HG02571 (cell line): ENCODE results near the gene LRRC23.
"Not testable (repeated sequence)": the region's sequence is repeated elsewhere in the genome, so short reads cannot be mapped to it uniquely, and the experiment has no call there.

Experiments used
- ATAC-seq: cut with Tn5 transposase; IDR thresholded peaks from one replicate; pipeline ENCODE4 v1.9.1; 2021; ENCODE audit warnings: mild to moderate bottlenecking, moderate library complexity; ENCODE audit not compliant: unreplicated experiment

LRRC23 gene

DNA sequence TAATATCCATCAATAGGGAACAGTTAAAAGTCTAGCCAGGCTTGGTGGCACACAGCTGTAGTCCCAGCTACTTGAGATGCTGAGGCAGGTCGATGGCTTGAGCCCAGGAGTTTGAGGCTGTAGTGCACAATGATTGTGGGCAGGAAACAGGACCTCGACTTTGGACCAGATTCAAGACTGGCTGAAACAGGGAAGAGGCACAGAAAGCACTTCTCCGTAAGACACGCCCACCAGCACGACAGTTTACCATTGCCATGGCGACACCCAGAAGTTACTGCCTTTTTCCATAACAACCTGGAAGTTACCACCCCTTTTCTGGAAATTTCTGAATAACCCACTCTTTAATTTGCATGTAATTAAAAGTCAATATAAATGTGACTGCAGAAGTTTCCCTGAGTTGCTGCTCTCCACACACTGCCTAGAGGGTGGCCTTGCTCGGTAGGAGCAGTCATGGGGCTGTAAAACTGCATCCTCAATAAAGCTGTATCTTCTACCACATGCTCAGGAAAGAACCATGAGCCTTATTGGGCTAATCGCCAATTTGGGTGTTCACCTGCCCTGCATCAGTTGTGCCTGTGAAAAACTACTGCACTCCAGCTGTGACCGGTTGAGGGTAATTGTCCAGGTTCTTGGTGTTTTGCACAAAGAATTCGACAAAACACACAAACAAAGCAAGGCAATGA, 4.6 kb upstream of the LRRC23 start:
- no peak for ATAC-seq

DNA sequence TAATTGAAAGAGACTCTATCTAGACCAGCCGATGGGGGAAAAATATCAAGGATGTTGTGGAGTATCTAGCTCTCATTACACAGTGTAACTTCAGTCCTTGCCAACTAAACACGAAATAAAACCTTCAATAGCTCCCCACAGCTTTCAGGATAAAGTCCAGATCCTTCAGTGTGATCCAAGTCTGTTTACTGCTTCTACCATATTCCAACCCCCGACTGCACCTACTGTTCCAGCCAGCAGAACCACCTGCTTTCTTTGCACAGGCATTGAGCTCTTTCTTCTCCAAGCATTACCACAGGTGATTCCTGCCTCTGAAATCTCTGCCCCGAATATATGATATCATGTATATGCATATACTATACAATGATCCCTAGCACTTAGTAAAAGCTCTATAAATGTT, 2.2 kb upstream of the LRRC23 start:
- ATAC-seq, result no peak

GRCh38 chr12:6903722-6904121, 900 bp upstream of the LRRC23 start:
- ATAC-seq, result no peak

GRCh38 chr12:6905414-6906040, 905 bp downstream of the LRRC23 start:
- no peak for ATAC-seq

- ATAC-seq, result not testable (repeated sequence)
Observed at GRCh38 chr12:6908141-6908540, 3.5 kb downstream of the LRRC23 start.

DNA sequence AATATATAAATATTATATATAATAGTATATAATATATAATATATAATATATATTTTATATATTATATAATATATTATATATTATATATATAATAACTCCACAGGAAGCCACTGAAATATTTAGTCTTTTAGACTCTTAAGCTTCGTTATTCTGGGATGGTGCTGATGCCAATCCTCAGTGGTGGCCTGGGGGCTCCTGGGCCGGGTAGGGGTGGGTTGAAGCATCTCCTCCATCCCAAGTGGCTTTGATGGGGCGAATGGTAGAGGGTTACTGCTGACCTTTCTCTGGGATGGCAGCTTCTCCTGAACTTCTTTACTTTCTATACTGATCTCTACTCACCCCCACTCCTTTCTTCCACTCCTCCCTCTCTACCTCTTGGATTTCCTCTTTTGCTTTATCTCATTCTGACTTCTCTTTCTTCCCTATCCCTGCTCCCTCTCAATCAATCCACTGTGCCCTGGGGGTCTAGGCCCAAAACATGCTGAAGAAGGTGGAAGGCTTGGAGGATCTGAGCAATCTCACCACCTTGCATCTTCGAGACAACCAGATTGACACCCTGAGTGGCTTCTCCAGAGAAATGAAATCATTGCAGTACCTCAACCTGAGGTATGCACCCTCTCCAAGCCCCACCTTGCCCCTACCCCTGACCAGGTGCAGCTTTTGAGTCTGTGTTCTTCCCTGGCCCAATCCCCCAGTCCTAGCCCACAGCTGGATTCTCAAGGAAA, 5.0 kb downstream of the LRRC23 start:
- ATAC-seq, result no peak

DNA sequence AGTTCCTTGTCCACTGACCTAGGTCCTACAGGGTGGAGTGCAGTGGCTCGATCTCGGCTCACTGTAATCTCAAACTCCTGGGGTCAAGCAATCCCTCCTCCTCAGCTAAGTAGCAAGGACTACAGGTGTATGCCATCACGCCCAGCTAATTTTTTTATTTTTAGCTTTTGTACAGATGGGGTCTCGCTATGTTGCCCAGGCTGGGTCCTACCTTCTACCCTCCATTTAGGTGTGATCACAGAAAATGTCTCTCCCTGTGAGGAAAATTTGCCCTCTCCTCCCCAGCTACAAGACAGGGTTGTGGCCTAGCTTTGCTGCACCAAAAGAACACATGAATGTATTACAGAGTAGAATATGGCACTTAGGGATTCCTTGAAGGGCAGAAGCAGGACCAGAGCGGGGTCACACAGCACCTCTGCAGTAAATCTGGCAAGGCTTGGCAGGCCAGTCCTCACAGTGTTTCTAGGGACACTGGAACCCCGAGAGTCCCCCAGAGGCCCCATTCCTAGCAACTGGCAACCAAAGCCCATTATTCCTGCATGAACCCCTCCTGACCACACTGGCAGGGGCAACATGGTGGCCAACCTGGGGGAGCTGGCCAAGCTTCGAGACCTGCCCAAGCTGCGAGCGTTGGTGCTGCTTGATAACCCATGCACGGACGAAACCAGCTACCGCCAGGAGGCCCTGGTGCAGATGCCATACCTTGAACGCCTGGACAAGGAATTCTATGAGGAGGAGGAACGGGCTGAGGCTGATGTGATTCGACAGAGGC, 7.7 kb downstream of the LRRC23 start:
- ATAC-seq, result no peak

- peak; percentile 66 for ATAC-seq
Observed at GRCh38 chr12:6914246-6914946, 9.8 kb downstream of the LRRC23 start, which contains the start of gene ENO2. ENO2 (plus strand) TSS chr12:6914580; CDS start chr12:6915833, 1,253 bp downstream.

GRCh38 chr12:6914947-6915788, 10.5 kb downstream of the LRRC23 start:
- peak; percentile 10 for ATAC-seq

DNA sequence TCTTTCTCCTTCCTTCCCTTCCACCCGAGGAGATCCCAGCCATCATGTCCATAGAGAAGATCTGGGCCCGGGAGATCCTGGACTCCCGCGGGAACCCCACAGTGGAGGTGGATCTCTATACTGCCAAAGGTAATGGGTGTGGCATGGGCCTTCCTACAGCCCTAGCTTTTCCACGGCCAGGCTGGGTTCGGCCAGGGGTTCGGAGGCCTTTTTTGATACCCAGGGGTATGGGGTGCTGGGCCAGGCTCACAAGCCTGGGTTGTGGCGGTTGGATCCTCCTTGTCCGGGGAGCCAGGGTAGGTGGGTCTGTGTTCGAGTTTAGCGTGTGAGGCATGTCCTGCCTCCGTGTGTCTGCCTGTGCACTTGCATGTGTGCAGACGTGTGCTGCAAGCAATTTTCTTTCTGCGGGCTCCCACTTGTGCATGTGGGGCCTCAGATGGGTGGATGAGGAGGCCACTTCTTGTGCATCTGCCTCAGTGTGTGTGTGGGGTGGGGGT, 11.2 kb downstream of the LRRC23 start:
- ATAC-seq, result no peak

DNA sequence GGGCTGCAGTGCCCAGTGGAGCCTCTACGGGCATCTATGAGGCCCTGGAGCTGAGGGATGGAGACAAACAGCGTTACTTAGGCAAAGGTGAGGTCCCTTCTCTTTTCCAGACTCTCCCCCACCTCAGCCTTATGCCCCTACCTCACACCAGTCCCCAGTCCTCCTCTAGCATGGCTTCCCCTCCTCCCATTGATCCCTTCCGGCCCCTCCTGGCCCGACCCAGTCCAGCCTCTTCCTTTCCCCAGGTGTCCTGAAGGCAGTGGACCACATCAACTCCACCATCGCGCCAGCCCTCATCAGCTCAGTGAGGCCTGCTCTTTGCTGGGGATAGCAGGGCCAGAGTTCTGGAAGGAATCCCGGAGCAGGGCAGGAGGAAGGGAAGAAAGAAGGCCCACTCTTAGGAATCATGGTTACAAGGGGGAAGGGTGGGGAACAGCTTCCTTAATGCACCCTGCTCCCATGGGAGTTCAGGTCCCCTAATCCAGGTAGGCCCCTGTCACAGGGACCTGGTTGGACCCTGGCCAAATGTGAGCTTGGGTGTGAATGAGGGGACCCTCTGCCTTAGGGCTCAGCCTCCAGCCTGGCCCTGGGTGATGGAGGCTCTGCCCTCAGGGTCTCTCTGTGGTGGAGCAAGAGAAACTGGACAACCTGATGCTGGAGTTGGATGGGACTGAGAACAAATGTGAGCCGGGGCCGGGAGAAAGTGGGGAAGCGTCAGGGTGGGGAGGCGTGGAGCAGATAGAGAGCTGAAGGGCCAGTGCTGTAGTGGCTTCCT, 12.0 kb downstream of the LRRC23 start:
- ATAC-seq, result no peak

DNA sequence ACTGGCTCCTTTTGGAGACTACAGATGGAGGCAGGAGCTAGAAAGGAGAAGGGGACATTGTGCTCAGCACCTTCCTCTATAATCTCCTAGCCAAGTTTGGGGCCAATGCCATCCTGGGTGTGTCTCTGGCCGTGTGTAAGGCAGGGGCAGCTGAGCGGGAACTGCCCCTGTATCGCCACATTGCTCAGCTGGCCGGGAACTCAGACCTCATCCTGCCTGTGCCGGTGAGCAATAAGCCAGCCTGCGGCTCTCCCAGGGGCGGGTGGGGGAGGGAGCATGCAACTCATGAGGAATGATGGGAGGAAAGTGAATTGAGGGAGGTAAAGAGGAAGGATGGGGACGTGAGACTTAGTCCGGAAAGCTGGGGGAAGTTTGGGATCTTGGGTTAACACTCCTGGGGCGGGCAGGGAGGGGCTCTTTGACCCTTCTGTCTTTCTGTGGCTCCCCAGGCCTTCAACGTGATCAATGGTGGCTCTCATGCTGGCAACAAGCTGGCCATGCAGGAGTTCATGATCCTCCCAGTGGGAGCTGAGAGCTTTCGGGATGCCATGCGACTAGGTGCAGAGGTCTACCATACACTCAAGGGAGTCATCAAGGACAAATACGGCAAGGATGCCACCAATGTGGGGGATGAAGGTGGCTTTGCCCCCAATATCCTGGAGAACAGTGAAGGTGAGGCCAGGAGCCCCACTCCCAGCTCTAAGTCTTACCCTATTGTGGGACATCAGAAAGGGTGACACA, 13.0 kb downstream of the LRRC23 start:
- no peak for ATAC-seq

DNA sequence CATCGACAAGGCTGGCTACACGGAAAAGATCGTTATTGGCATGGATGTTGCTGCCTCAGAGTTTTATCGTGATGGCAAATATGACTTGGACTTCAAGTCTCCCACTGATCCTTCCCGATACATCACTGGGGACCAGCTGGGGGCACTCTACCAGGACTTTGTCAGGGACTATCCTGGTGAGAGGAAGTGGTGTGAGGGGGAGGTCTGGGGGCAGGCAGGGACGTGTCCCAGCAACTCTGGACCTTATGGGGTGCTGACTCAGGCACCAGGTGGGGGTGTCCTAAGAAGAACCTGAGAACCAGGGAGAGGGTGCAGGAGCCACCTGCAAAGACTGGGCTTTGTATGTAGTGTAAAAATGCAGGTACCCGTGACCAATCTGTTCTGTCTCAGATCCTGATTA, 15.0 kb downstream of the LRRC23 start:
- no peak for ATAC-seq

DNA sequence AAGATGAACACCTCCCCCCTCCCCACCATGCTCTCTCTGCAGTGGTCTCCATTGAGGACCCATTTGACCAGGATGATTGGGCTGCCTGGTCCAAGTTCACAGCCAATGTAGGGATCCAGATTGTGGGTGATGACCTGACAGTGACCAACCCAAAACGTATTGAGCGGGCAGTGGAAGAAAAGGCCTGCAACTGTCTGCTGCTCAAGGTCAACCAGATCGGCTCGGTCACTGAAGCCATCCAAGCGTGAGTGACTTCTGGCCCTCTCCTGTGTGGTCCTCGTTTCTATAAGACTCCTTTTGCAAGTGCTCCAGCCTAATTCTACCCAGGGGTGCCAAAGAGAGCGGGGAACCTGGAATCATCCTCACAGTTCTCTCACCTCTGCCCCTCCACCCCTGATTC, 16.9 kb downstream of the LRRC23 start:
- ATAC-seq, result no peak

DNA sequence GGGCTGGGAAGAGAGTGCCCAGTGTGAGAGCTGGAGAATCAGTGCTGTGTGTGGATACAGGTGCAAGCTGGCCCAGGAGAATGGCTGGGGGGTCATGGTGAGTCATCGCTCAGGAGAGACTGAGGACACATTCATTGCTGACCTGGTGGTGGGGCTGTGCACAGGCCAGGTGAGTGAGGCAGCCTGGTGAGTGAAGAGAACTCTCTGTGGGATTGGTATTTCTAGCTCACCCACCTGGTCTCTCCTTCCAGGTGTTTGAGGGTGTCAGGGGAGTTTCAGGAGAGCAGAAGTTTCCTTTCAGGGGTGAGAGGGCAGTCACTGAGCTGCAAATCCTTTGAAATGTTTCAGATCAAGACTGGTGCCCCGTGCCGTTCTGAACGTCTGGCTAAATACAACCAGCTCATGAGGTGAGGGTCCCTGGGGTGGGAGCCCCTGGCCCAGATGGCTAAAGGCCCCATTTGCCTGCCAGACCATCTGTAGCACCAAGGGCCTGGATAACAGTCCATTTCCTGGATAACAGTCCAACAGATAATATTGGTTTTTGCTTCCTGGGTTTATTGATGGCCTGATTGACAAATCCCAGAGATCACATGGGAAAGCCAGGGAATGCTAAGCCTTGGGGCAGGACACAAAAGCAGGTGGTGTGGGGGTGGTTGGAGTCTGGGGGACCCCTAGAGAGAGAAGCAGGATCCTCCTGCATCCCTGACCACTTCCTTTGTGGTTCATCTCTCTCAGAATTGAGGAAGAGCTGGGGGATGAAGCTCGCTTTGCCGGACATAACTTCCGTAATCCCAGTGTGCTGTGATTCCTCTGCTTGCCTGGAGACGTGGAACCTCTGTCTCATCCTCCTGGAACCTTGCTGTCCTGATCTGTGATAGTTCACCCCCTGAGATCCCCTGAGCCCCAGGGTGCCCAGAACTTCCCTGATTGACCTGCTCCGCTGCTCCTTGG, 17.6 kb downstream of the LRRC23 start:
- no peak for ATAC-seq

DNA sequence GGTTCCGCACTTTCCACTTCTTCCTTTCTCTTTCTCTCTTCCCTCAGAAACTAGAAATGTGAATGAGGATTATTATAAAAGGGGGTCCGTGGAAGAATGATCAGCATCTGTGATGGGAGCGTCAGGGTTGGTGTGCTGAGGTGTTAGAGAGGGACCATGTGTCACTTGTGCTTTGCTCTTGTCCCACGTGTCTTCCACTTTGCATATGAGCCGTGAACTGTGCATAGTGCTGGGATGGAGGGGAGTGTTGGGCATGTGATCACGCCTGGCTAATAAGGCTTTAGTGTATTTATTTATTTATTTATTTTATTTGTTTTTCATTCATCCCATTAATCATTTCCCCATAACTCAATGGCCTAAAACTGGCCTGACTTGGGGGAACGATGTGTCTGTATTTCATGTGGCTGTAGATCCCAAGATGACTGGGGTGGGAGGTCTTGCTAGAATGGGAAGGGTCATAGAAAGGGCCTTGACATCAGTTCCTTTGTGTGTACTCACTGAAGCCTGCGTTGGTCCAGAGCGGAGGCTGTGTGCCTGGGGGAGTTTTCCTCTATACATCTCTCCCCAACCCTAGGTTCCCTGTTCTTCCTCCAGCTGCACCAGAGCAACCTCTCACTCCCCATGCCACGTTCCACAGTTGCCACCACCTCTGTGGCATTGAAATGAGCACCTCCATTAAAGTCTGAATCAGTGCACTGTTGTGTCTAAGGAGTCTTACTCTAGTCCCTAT, 18.5 kb downstream of the LRRC23 start:
- no peak for ATAC-seq
